ENCODE measurements around the gene OR13G1. TPM values are rescaled to one million over a fixed set of nuclear protein-coding genes. Genes with fewer than 3 reads are reported as not detected.
"Not testable (repeated sequence)": the region's sequence is repeated elsewhere in the genome, so short reads cannot be mapped to it uniquely, and the experiment has no call there.

The OR13G1 gene
- total RNA-seq, result not detected

DNA sequence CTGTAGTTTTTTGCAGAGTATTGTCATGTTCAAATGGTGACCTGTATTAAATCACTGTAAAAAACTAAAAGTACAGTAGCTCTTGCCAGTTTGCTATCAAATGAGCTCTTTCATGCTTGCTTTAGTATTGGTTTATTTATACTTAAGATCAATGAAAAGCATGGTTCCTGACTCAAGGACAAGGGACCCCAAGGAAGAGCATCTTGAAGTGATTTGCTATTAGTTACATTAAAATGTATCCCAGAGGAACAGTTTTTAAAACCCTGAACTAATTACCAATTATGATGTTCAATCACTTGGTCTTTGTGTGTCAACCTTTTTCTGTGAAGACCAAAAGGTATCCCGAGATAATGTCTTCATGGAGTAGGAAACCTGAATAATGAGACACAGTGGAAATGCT, at the start of gene OR13G1:
Gene OR13G1, minus strand, starts transcription at position 101 of the 400 bp plus-strand sequence. CDS start 6,698 bp downstream, outside the sequence.
- no peak for TF ChIP-seq POLR2A (IDR thresholded peaks at IDR 0.05)
- TF ChIP-seq, protein P1, sequence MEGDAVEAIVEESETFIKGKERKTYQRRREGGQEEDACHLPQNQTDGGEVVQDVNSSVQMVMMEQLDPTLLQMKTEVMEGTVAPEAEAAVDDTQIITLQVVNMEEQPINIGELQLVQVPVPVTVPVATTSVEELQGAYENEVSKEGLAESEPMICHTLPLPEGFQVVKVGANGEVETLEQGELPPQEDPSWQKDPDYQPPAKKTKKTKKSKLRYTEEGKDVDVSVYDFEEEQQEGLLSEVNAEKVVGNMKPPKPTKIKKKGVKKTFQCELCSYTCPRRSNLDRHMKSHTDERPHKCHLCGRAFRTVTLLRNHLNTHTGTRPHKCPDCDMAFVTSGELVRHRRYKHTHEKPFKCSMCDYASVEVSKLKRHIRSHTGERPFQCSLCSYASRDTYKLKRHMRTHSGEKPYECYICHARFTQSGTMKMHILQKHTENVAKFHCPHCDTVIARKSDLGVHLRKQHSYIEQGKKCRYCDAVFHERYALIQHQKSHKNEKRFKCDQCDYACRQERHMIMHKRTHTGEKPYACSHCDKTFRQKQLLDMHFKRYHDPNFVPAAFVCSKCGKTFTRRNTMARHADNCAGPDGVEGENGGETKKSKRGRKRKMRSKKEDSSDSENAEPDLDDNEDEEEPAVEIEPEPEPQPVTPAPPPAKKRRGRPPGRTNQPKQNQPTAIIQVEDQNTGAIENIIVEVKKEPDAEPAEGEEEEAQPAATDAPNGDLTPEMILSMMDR (IDR thresholded peaks at IDR 0.05), result no peak
- intact Hi-C loops (cut with DNase I; ENCODE audit: low total_unique reads), result no loop called here
- DNase-seq (ENCODE audit: low spot score in 2 of 2), result no peak
- WGBS, 2 donors, result 72 to 82% methylated on average over 1 of the region's 1 CpG
- no peak within 1 kb of the TSS for H3K4me3 ChIP-seq (ENCODE audit: low read depth, poor library complexity, severe bottlenecking)

- WGBS, 2 donors, result 88 to 90% methylated on average over 4 of the region's 4 CpGs
- H3K4me3 ChIP-seq (ENCODE audit: low read depth, poor library complexity, severe bottlenecking), result no peak overlapping the region
- TF ChIP-seq, protein P1 (IDR thresholded peaks at IDR 0.05), result no peak
- TF ChIP-seq POLR2A (IDR thresholded peaks at IDR 0.05), result no peak
- intact Hi-C loops (cut with DNase I; ENCODE audit: low total_unique reads), result no loop called here
- no peak for DNase-seq (ENCODE audit: low spot score in 2 of 2)
Measured at GRCh38 chr1:247721222-247721621, 41.7 kb upstream of the OR13G1 start.

GRCh38 chr1:247716546-247716945, 37.0 kb upstream of the OR13G1 start, which contains the start of gene OR6F1:
Gene OR6F1 (minus strand): TSS chr1:247716646. CDS start chr1:247712755, 3,891 bp downstream.
- 77 to 87% methylated on average over 3 of the region's 3 CpGs for WGBS, 2 donors
- H3K4me3 ChIP-seq (ENCODE audit: low read depth, poor library complexity, severe bottlenecking), result no peak within 1 kb of the TSS
- intact Hi-C loops (cut with DNase I; ENCODE audit: low total_unique reads), result no loop called here
- DNase-seq (ENCODE audit: low spot score in 2 of 2), result no peak
- TF ChIP-seq POLR2A (IDR thresholded peaks at IDR 0.05), result no peak
- TF ChIP-seq, protein P1 (IDR thresholded peaks at IDR 0.05), result no peak

- no peak for TF ChIP-seq POLR2A (IDR thresholded peaks at IDR 0.05)
- TF ChIP-seq, protein P1 (IDR thresholded peaks at IDR 0.05), result no peak
- no peak overlapping the region for H3K4me3 ChIP-seq (ENCODE audit: low read depth, poor library complexity, severe bottlenecking)
- 93 to 94% methylated on average over 7 of the region's 7 CpGs for WGBS, 2 donors
- intact Hi-C loops (cut with DNase I; ENCODE audit: low total_unique reads), result no loop called here
- DNase-seq (ENCODE audit: low spot score in 2 of 2), result no peak
Measured at GRCh38 chr1:247713753-247714152, 34.2 kb upstream of the OR13G1 start.

DNA sequence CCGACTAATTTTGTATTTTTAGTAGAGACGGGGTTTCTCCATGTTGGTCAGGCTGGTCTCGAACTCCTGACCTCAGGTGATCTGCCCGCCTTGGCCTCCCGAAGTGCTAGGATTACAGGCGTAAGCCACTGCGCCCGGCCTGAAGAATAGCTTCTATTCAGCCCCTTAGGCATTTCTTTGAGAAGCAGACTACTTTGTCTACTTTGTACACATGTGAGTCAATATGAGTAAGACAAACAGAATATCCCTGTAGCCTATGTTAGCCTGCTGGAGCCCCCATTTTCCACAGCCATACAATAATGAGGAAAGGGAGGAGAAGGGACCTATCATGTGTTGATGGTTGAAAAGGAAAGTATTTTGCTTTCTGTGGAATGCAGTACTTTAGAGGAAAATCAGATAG, 31.1 kb upstream of the OR13G1 start:
- H3K4me3 ChIP-seq (ENCODE audit: low read depth, poor library complexity, severe bottlenecking); DNase-seq (ENCODE audit: low spot score in 2 of 2); intact Hi-C loops (cut with DNase I; ENCODE audit: low total_unique reads): not testable (repeated sequence)
- WGBS, 2 donors, result 92 to 94% methylated on average over 8 of the region's 8 CpGs

GRCh38 chr1:247701338-247701737, 21.8 kb upstream of the OR13G1 start:
- intact Hi-C loops (cut with DNase I; ENCODE audit: low total_unique reads), result no loop called here
- TF ChIP-seq POLR2A (IDR thresholded peaks at IDR 0.05), result no peak
- TF ChIP-seq, protein P1 (IDR thresholded peaks at IDR 0.05), result no peak
- WGBS, 2 donors, result 70 to 81% methylated on average over 1 of the region's 1 CpG

More at GRCh38 chr1:247701338-247701737, 21.8 kb upstream of the OR13G1 start:
- DNase-seq (ENCODE audit: low spot score in 2 of 2), result no peak
- H3K4me3 ChIP-seq (ENCODE audit: low read depth, poor library complexity, severe bottlenecking), result no peak overlapping the region
